ENCODE measurements around the gene ERGIC1.
"Not testable (repeated sequence)": the region's sequence is repeated elsewhere in the genome, so short reads cannot be mapped to it uniquely, and the experiment has no call there.

The ERGIC1 gene

GRCh38 chr5:172830275-172830799, 3.7 kb upstream of the ERGIC1 start:
- no peak for DNase-seq

DNA sequence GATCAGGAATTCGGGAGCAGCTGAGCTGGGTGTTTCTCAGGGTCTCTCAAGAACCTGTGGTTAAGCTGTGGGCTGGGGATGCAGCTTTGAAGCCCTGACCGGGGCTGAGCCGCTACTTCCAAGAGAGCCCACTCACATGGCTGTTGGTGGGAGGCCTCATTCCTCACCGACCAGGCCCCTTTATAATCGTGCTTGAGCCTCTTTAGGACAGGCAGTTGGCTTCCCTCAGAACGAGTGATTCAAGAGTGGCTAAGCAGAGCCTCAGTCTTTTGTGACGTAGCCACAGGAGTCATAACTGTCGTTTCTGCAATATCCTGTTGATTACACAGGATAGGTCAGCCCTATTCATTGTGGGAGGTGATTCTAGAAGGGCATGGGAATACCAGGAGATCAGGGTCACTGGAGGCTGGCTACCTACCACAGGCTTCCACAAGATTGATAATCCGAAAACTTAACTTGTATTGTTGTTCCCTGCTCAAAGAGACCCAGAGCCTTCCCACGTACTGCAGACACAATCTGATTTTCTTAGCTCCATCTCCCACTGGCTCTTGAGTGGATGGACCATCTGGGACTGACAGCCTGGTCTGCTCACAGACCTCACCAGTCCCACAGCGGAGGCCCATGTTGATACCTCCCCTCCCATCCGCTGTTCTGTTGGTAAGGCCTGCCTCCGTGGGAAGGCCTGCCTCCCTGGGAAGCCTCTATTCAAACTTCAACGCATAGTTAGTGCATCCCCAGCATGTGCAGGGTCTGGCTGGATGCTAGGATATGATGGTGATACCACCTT, 3.0 kb upstream of the ERGIC1 start:
- no peak for DNase-seq

GRCh38 chr5:172832383-172833315, 1.4 kb upstream of the ERGIC1 start:
- no peak for DNase-seq

DNA sequence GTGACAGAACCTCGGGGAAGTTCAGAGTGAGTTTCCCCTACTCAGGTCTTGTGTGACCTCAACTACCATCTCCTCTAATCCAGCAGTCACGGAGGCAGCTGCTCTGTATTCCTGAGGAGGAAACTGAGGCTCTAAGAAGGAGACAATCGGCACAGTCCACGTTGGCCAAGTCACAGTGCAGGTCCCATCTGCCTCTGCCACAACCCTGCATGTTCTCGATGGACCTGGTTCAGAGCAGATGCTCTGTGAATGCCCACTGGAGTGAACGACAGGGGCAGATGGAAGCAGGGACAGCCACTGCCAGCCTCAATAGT, 722 bp upstream of the ERGIC1 start:
- no peak for DNase-seq

DNA sequence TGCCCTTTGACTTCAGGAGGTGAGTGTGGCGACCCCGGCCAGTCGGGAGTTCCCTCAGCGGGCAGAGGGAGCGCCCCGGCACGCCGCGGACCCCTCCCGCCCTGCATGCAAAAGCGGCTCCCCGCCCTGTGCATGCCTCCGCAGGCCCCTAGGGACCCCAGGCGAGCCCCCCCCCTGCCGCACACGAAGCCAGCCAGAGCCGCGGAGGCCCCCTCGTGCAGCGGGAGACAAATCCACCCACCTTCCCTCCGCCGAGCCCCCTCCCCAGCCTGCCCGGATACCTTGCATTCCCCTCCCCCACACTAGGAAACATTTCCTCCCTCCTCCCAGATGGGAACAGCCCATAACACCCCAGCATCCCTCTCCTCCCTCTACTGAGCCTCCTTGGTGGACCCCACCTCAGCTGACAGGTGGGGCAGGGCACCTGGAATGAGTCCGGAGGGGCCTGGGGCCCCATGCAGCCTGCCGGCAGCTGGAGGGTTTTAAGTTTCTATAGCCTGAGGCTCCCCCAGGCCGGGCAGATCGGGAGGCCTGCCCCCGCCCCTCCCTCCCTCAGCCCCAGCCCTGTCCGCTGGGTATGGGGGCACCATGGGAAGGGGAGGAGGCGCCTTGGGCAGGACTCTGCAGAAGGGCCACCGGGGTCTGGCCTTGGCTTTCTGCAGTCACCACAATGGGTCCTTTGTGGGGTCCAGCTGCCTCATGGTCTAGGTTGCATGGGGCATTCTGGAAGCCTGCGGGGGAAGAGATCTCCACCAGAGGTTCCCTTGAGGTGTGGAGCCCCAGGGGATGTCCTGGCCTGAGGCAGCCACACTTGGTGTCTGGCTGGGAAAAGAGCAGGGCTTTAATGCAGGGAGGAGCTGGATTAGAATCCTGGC, 601 bp downstream of the ERGIC1 start:
- no peak for DNase-seq

- no peak for DNase-seq
Observed at GRCh38 chr5:172835290-172835993, 1.4 kb downstream of the ERGIC1 start.

- no peak for DNase-seq
Observed at GRCh38 chr5:172835994-172836356, 1.9 kb downstream of the ERGIC1 start.

DNA sequence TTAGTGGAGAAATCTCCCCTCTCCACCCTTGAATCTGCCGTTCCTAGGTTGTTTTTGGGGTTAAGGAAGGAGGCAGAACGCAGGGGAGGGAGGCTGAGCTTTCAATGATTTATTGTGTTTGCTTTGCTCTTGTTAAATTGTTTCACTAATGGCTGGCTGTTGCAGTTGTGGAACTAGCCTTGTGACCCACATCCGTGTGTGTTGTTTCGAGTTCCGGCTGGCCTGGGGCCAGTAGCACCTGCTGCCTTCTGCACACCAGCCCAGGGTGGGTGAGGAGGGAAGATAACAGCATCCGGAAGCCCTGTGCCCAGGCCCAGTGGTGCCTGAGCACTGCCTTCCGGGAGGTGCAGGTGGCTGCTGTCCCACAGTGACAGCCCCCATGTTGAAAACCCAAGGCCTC, 3.6 kb downstream of the ERGIC1 start:
- DNase-seq = peak; percentile 23

- no peak for DNase-seq
Observed at GRCh38 chr5:172838151-172838875, 4.3 kb downstream of the ERGIC1 start.

DNA sequence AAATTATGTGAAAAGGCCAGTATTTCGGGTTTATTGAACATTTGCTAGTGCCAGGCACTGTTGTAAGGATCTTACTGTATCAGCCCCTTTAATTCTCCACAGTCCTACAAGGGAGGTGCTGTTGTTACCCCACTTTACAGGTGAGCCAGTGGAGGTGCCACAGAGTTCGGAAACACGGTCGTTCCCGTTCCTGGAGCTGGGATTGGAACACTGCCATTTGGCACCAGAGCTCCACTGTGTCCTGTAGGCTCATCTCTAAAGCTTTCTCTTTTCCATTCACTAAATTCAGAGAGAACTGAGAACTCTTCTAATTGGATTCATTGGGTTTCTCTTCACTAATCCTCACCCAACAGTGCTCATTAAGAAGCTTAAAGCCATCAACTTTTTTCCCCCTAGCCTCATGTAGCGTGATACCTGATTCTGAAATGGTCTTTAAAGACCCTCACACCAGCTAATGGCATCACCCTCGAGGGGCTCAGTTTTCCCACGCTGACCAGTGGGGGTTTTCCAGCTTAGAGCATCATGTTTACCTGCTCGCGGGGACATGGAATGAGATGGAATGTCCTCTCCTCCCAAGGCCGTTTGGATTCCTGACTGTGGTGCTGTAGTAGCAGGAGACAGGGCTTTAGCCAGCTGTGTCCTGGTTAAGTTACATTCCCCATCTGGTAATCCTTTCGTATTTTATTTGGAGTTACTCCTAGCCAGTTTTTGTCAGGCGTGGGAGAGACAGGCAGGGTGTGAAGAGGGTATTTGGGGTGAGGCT, 5.8 kb downstream of the ERGIC1 start:
- DNase-seq = no peak

- no peak for DNase-seq
Observed at GRCh38 chr5:172840432-172841154, 6.5 kb downstream of the ERGIC1 start.

DNA sequence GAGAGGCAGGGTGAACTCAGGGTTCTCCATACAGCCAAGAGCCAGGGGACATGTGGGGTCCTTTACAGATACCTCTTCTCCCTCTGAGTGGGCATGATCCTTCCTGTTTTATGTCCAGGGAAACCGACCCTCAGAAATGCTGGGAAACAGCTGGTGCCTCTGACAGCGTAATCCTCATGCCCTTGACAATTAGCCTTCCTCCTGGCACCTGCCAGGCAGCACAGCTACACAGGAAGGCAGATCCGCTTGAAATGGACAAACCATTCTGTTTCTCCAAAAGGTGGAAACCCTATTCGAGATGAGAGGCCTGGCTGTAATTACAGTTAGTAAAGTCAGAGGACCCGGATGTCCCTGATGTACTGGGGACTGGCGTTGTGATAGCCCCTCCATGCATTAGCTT, 7.2 kb downstream of the ERGIC1 start:
- no peak for DNase-seq

DNA sequence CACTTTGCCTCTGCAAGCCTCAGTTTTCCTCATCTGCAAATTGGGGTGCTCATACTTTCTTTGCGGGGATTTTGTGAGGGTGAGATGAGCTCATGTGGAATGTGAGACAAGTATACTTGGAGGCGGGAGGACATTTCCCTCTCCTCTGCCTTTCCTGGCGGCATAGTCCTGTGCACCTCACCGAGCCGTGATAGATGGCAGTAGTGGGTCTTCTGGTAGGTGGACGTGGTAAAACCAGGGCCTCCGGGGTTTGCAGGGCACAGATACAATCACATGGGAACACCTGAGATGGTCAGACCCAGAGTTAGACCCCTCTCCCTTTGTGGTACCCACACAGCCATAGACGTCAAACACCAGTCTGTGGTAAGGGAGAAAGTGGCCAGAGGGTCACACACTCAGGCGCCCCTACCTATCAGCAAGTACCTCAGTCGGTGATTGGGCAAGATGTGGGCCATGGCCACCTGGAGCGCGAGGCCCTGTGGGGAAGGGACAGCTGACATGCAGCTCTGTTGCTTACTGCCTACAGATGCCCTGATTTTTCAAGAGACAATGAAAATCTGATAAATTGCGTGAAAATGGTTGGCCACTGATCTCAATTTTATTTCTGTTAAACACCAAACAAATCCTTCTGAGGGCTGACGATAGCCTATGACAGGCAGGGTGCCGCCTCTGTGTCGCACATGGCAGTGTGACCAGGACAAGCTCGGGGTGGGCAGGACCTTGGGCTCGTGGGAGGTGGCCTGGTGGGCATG, 9.9 kb downstream of the ERGIC1 start:
- no peak for DNase-seq

GRCh38 chr5:172844577-172844838, 10.5 kb downstream of the ERGIC1 start:
- no peak for DNase-seq

GRCh38 chr5:172845154-172845553, 11.1 kb downstream of the ERGIC1 start:
- no peak for DNase-seq

DNA sequence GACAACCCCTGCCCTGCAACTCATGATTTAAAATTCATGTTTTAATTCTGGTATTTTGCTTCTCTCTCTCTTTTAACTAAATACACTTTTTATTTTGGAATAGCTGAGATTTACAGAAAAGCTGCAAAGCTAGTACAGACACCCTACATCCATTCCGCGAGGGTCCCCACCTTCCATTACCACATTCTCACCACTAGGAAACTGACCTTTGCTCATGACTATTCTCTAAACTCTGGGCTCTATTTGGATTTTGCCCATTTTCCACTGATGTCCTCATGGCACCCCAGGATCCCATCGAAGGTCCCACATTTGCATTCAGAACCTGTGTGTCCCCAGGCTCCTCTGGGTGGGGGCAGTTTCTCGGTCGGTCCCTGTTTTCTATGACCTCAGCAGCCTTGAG, 11.5 kb downstream of the ERGIC1 start:
- no peak for DNase-seq

DNA sequence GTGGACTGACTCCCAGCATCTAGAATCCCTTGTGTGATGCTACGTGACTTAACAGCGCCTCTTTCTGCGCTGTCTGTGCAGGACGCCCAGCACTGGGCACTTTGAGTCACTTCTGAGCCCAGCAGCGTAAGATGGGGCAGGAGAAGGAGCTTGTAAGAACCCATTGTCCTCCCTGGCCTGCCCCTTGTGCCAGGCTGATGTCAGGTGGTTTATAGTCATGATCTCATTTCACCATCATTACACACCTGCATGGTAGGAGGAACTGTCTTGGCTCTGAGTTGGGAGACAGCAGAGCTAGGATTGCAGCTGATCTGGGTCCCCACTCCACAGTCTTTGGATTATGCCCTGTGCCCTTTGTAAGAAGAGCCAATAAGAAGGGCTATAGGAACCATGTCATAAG, 12.2 kb downstream of the ERGIC1 start:
- no peak for DNase-seq

DNA sequence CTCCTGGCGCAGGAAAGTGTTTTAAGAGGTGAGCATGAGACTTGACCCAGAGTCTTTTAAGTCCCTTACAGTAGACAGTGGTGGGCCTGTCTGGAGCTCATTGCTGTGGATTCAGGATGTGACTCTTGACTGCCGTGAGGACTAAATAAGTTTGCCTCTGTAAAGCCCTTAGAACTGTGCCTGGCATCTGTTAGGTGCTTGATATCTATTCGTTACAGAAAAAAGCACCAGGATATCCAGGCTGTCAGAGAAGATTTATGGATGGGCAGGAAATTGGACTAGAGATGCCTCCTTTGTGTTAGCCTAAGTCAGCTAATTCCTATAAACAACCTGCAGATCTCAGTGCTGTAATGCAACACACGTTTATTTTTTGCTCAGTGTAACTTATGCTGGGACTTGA, 12.6 kb downstream of the ERGIC1 start:
- no peak for DNase-seq

GRCh38 chr5:172847584-172847983, 13.5 kb downstream of the ERGIC1 start:
- not testable (repeated sequence) for DNase-seq

GRCh38 chr5:172848419-172848818, 14.4 kb downstream of the ERGIC1 start:
- no peak for DNase-seq
